Measurements from ENCODE around the gene PAX2.

PAX2 gene

GRCh38 chr10:100760726-100761125, 15.3 kb downstream of the PAX2 start:
- no peak for DNase-seq

DNA sequence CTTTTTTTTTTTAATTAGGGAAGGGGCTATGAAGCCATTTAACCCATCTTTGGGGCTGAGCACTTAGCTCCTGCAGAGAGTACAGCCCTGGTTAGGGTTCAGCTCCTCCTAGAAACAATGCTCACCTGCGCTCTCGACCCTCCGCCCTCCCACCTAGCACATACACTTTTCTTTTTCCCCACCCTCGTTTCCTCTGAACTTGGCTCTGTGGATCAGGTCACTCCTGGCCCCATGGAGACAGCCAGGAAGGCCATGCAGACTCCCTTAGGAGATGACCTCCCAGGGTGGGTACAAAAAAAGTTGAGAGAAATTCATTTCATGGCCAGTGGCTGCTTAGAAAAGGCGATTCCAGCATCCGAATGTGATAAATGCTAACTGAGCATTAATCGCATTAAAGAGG, 15.8 kb downstream of the PAX2 start:
- DNase-seq = no peak

GRCh38 chr10:100763043-100763747, 17.8 kb downstream of the PAX2 start:
- no peak for DNase-seq

DNA sequence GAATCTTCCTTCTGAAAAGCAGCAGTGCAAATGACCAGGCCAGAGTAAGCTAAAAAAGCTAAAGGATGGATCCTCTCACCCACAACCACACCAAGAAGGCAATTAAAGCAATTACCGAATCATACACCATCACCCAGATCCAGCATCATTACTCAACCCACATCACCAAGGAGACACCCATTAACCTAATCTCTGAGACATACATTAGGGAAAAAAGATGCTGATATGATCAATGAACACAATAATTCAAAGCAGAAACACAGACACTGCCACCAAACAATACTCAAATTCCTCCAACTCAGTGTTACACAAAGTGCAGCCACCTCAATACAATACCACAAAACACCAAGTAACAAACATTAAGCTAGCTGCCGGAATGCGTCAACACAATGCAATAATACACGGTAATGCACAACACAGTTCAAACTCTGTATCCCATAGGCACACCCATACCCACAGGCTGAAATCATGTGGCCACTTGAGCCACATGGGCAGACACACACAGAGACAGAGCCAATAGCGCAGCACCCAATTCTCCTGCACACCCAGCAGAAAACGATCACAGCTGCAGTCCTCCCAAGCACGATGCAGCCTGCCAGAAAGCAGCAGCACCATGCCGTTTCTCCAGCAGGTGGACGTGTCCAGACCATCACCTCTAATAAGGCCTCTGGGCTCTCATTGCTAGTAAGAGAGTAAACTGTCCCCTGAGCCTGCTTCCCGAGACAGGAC, 21.5 kb downstream of the PAX2 start:
- DNase-seq = no peak

- no peak for DNase-seq
Measured at GRCh38 chr10:100767422-100767775, 22.0 kb downstream of the PAX2 start.

GRCh38 chr10:100769481-100769880, 24.1 kb downstream of the PAX2 start:
- DNase-seq = no peak

GRCh38 chr10:100773646-100774045, 28.3 kb downstream of the PAX2 start:
- DNase-seq = no peak

GRCh38 chr10:100774223-100774622, 28.8 kb downstream of the PAX2 start:
- DNase-seq = no peak

- DNase-seq = no peak
Measured at GRCh38 chr10:100774876-100775275, 29.5 kb downstream of the PAX2 start.

GRCh38 chr10:100775386-100775785, 30.0 kb downstream of the PAX2 start:
- DNase-seq = no peak

GRCh38 chr10:100775871-100776270, 30.5 kb downstream of the PAX2 start:
- no peak for DNase-seq

DNA sequence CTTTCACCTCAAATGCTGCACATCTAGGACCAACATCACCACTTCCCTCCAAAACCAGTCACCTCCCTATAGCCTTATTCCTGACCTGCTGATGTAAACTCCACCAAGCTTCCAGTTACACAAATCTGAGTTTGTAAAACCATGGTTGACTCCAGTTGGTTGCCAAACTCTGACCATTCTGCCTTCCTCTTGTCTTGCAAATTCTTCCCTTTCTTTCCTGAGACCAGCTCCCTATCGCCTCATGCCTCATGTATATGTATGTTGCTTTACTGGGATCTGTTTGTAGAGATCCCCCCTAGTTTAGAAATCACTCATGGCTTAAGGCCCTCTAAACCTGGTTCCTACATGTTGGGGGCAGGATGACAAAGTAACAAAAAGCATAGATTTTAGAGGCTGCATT, 31.3 kb downstream of the PAX2 start:
- no peak for DNase-seq

DNA sequence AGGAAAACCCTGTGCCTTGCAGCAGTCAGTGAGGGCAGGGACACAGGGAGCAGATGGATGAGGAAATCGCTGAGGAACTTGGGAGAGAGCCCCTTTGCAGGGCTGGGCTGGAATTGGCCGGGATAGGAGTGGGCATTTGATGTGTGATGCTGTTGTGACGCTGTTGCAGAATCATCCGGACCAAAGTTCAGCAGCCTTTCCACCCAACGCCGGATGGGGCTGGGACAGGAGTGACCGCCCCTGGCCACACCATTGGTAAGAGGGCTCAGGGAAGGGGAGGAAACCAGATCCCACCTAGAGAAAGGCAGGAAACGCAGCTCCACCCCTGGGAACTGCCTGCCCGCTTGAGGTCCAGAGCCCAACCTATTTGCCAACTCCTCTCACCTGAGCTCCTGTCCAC, 33.9 kb downstream of the PAX2 start:
- no peak for DNase-seq

DNA sequence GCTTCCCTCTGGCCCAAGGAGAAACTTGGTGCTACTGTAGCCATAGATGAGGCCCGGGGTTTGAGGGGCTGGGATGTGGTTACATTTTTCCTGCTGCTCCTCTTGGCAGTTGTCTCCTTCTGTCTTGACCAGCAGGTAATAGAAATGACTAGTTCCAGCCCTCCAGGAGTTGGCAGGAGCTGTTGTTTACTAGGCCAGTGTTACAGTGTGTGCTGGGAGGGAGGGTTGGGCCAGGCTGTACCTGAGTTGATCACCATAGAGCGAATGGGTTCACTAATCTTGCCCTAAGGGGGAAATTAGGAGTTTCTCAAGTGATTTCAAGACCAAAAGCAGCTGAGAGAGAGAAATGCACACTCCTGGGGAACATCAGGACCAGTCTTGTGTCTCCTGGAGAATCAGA, 34.9 kb downstream of the PAX2 start:
- DNase-seq = no peak

DNA sequence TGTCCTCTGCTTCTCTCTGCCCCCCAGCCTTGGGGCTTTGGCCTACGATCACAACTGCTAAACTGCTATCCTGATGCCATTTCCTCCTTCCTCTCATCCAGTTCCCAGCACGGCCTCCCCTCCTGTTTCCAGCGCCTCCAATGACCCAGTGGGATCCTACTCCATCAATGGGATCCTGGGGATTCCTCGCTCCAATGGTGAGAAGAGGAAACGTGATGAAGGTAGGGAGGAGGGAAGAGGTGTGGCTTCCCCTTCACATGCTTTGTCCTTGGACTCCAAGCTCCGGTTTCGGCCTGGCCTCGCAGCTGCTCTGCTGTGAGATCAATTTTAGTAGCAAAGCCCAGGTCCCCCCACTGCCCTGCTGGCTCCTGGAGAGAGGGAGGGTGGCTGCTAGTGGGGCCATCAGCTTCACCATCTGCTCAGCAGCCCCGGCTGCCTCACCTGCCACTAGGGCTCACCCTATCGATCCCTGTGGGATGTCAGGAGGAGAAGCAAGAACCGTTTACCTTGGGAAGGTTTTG, 35.8 kb downstream of the PAX2 start:
- no peak for DNase-seq

- DNase-seq = no peak
Measured at GRCh38 chr10:100782461-100783244, 37.3 kb downstream of the PAX2 start.

- DNase-seq = no peak
Measured at GRCh38 chr10:100784126-100784525, 38.7 kb downstream of the PAX2 start.

GRCh38 chr10:100786591-100786990, 41.2 kb downstream of the PAX2 start:
- DNase-seq = no peak

GRCh38 chr10:100788002-100788903, 42.9 kb downstream of the PAX2 start:
- DNase-seq = no peak

DNA sequence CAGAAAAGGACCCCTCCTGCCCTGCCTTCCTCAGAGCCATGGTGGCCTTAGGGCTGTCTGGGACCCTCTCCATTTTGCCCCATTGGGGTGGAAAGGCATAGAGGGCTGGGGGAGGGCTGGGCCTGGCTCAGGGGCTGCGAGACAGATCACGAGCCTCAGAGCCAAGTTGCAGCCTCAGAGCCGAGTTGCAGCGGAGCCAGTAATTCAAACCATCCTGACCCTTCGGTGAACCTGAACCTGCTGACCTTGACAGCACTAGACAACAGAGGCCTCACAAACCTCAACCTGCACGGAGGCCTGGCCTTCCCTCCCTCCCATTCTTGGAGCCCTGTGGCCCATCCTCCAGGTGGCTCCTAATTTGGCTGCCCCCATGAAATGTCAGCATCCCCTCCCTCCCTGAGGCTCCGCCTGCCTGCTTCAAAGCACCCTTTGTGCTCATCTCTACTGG, 45.4 kb downstream of the PAX2 start:
- DNase-seq = no peak

DNA sequence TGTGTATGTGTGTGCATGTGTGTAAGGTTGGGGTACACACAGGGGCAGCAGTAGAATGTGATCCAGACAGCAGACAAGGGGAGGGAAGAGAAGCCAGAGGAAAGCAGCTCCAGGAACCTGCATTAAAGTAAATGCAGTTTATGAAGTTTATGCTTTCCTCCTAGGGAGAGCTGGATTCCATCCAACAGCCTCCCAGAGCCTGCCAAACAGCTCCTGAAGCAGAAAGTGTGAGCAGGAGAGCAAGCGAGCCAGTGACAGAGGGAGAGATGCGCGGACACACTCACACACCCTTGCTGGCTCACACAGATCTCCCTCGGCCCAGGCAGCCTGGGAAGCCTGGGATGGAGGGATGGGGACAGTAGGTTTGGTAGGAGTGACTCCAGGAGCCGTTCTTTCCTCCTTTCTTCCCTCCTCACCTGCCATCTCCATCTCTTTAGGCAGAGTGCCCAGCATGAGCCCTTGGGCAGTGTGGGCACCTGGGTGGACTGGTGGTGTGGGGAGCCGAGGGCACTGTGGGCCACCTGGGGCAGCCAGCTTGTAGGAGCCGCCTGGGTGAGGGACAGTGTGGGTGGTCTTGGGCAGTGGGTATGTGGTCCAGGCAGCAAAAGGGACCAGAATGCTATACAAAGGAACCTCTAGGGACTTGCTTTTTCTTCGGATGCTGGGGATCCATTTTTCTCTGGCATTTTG, 46.1 kb downstream of the PAX2 start:
- DNase-seq = no peak

DNA sequence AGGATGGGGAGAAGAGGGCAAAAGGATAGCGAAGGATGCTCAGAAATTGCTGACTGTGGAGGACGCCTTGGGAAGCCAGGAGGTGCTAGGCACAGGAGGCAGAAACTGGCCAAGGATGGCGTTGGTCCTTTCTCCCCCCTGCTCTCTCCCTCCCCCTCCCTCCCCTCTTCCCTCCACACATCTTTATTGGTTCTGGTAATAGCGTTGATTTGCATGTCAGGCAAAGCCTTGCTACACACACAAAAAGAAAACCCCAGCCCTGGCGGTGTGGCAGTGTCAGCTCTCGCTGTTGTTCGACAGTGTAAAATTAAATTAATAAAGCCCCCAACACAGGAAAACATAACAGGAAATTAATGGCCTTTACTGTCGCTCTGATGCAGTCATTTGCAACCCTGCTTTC, 47.2 kb downstream of the PAX2 start:
- no peak for DNase-seq
